Gastroesophageal sphincter (tissue), 3 donors: Measurements from ENCODE around the gene TMEM120B.

ENCODE experiments used
- EP300 ChIP-seq: sonication (generic); formaldehyde crosslinking; IDR thresholded peaks from one replicate; pipeline ENCODE4 v1.6.1; 2017; ENCODE audit warnings: antibody characterized with exemption, mild to moderate bottlenecking
- POLR2AphosphoS5 ChIP-seq: sonication (generic); formaldehyde crosslinking; IDR thresholded peaks from one replicate; pipeline ENCODE4 v1.6.1; 2017; ENCODE audit warnings: antibody characterized with exemption
- TF ChIP-seq, protein P1 (sequence below), 4 experiments: fragments of 200-600 bp in 2 of 4; fragments of 450-650 bp in 2 of 4; sonication (generic) in 1 of 4; IDR thresholded peaks; one replicate each; pipeline ENCODE4 v1.5.1; 2017 to 2019; ENCODE audit warnings: antibody characterized with exemption in 4 of 4, mild to moderate bottlenecking in 2 of 4, moderate library complexity in 2 of 4

DNA sequence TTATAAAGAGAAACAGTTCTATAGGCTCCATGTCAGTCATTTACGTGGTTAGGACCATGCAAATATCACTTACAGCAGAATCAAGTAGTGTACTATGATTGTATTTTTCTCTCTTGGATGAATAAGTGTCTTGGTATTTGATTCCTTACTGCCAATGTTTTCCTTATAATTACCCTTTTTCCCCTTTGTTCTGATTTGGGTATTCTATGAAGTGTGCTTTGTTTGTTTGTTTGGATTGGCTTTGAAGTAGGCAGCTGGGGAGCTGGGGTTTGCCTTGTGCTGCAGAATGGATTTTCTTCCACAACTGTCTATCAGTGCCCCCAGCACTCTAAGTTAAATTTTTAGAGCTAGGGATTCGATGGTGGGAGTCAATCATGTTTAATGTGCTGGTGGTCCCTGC, 12.4 kb downstream of the TMEM120B start:
- TF ChIP-seq POLR2AphosphoS5, result no peak
- TF ChIP-seq EP300, result no peak
- TF ChIP-seq, protein P1, sequence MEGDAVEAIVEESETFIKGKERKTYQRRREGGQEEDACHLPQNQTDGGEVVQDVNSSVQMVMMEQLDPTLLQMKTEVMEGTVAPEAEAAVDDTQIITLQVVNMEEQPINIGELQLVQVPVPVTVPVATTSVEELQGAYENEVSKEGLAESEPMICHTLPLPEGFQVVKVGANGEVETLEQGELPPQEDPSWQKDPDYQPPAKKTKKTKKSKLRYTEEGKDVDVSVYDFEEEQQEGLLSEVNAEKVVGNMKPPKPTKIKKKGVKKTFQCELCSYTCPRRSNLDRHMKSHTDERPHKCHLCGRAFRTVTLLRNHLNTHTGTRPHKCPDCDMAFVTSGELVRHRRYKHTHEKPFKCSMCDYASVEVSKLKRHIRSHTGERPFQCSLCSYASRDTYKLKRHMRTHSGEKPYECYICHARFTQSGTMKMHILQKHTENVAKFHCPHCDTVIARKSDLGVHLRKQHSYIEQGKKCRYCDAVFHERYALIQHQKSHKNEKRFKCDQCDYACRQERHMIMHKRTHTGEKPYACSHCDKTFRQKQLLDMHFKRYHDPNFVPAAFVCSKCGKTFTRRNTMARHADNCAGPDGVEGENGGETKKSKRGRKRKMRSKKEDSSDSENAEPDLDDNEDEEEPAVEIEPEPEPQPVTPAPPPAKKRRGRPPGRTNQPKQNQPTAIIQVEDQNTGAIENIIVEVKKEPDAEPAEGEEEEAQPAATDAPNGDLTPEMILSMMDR (IDR thresholded peaks at IDR 0.05), result no peak
